ENCODE data around the gene STARD5. TPM values are rescaled to one million over a fixed set of nuclear protein-coding genes. Genes with fewer than 3 reads are reported as not detected.

The STARD5 gene
- total and polyA plus RNA-seq, 2 donors (not counting 1 experiment from before 2014, with no cell fraction given), result 15.7 to 19.9 TPM

DNA sequence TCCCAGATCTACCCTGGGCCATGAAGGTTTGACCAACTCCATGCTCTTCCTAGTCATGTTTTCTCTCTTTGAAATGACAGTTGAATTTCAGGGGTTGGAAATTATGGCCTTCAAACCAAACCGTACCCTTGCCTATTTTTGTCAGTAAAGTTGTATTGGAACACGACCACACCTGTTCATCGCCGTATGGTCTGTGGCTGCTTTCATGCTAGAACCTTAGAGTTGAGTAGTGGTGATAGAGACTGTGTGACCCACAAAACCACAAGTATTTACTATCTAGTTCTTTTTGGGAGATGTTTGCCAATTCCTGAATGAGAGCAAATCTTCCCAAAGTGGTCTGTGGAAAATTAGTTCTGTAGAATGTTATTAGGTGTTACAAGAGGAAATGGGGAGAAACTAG lies 24.0 kb upstream of the STARD5 start:
- no peaks in the 10 kb centered on the region for H3K79me2 ChIP-seq (ENCODE audit: control insufficient read depth, insufficient read depth, low read length)
- no peaks in the 10 kb centered on the region for H3K36me3 ChIP-seq (replicated peaks in 1 of 2; ENCODE audit: control extremely low read depth in 1 of 2, control insufficient read depth in 1 of 2, extremely low read depth in 1 of 2, insufficient read depth in 2 of 2, low read length in 1 of 2)
- H3K4me1 ChIP-seq (ENCODE audit: control insufficient read depth in 2 of 2, insufficient read depth in 2 of 2, low read length in 2 of 2), result no peaks in the 10 kb centered on the region
- H4K20me1 ChIP-seq (ENCODE audit: control insufficient read depth, insufficient read depth, low read length, poor library complexity, severe bottlenecking), result no peaks in the 10 kb centered on the region
- H2AFZ ChIP-seq (ENCODE audit: insufficient read depth, low read depth, low read length, poor library complexity, severe bottlenecking), result no peak overlapping the region
- TF ChIP-seq, protein P1, sequence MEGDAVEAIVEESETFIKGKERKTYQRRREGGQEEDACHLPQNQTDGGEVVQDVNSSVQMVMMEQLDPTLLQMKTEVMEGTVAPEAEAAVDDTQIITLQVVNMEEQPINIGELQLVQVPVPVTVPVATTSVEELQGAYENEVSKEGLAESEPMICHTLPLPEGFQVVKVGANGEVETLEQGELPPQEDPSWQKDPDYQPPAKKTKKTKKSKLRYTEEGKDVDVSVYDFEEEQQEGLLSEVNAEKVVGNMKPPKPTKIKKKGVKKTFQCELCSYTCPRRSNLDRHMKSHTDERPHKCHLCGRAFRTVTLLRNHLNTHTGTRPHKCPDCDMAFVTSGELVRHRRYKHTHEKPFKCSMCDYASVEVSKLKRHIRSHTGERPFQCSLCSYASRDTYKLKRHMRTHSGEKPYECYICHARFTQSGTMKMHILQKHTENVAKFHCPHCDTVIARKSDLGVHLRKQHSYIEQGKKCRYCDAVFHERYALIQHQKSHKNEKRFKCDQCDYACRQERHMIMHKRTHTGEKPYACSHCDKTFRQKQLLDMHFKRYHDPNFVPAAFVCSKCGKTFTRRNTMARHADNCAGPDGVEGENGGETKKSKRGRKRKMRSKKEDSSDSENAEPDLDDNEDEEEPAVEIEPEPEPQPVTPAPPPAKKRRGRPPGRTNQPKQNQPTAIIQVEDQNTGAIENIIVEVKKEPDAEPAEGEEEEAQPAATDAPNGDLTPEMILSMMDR (IDR thresholded peaks at IDR 0.05), result no peak
- no peak for TF ChIP-seq EZH2 (IDR thresholded peaks at IDR 0.05; ENCODE audit: borderline replicate concordance, insufficient read depth, low read depth, low read length, poor library complexity, severe bottlenecking)
- H3K27ac Mint-ChIP-seq, result no peak overlapping the region
- H3K27me3 ChIP-seq (replicated peaks in 1 of 4; ENCODE audit: control extremely low read depth in 1 of 4, control insufficient read depth in 3 of 4, insufficient read depth in 4 of 4, low read length in 3 of 4), result no peaks in the 10 kb centered on the region
- H3K9ac ChIP-seq (ENCODE audit: low read length), result no peak overlapping the region
- no peak for DNase-seq
- no CpG with 5 or more reads among the region's 4 CpGs for WGBS (ENCODE audit: insufficient coverage)
- H3K4me2 ChIP-seq (replicated peaks; ENCODE audit: low read depth, low read length, poor library complexity, severe bottlenecking), result no peak overlapping the region
- no peak overlapping the region for H3K4me3 Mint-ChIP-seq
- no peaks in the 10 kb centered on the region for H3K9me3 Mint-ChIP-seq (ENCODE audit: insufficient read depth)
- H3K4me1 Mint-ChIP-seq, result no peaks in the 10 kb centered on the region
- no peak overlapping the region for H3K27ac ChIP-seq (ENCODE audit: low read length in 2 of 2)
- H3K4me3 ChIP-seq (ENCODE audit: control extremely low read depth in 1 of 5, extremely low read depth in 1 of 5, insufficient read depth in 1 of 5, low read depth in 2 of 5, low read length in 4 of 5), result no peak overlapping the region
- no peaks in the 10 kb centered on the region for H3K9me3 ChIP-seq (ENCODE audit: control extremely low read depth in 1 of 3, control insufficient read depth in 2 of 3, insufficient read depth in 1 of 3, low read length in 2 of 3)
- no peak for ATAC-seq (ENCODE audit: low read depth)
- H3K27me3 Mint-ChIP-seq, result peaks cover 10% of the 10 kb centered on the region
- CTCF ChIA-PET, result no interaction called here
- POLR2A ChIA-PET, result no interaction called here
- intact Hi-C loops (cut with micrococcal nuclease), result no loop called here

DNA sequence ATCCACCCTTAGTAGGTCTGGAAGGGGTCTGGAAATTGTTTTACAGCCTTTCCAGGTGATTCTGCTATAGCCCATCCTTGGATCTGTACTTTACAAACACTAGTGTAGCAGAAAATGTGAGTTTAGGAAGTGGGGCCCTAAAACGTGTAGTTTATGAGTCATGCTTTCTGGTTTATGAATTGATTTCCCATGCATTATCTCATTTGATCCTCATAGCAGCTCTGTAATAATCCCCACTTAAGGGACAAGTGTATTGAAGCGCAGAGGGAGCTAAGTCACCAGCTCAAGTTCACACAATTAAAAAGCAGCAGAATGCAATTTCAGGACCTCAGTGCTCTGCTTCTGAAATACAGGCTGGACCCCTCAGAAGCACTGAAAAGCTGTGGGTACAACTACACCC lies 22.7 kb upstream of the STARD5 start:
- 100% methylated on average over 1 of the region's 2 CpGs for WGBS (ENCODE audit: insufficient coverage)
- H3K79me2 ChIP-seq (ENCODE audit: control insufficient read depth, insufficient read depth, low read length), result no peaks in the 10 kb centered on the region
- H3K4me1 ChIP-seq (ENCODE audit: control insufficient read depth in 2 of 2, insufficient read depth in 2 of 2, low read length in 2 of 2), result no peaks in the 10 kb centered on the region
- ChIA-PET CTCF (no interaction called here), POLR2A (no interaction called here)
- H3K36me3 ChIP-seq (replicated peaks in 1 of 2; ENCODE audit: control extremely low read depth in 1 of 2, control insufficient read depth in 1 of 2, extremely low read depth in 1 of 2, insufficient read depth in 2 of 2, low read length in 1 of 2), result no peaks in the 10 kb centered on the region
- no peak overlapping the region for H2AFZ ChIP-seq (ENCODE audit: insufficient read depth, low read depth, low read length, poor library complexity, severe bottlenecking)
- no peaks in the 10 kb centered on the region for H3K9me3 ChIP-seq (ENCODE audit: control extremely low read depth in 1 of 3, control insufficient read depth in 2 of 3, insufficient read depth in 1 of 3, low read length in 2 of 3)
- DNase-seq, result no peak
- TF ChIP-seq, protein P1 (IDR thresholded peaks at IDR 0.05), result no peak
- TF ChIP-seq EZH2 (IDR thresholded peaks at IDR 0.05; ENCODE audit: borderline replicate concordance, insufficient read depth, low read depth, low read length, poor library complexity, severe bottlenecking), result no peak
- H3K4me2 ChIP-seq (replicated peaks; ENCODE audit: low read depth, low read length, poor library complexity, severe bottlenecking), result no peak overlapping the region
- ATAC-seq (ENCODE audit: low read depth), result no peak
- no peak overlapping the region for H3K9ac ChIP-seq (ENCODE audit: low read length)
- no peaks in the 10 kb centered on the region for H3K4me1 Mint-ChIP-seq
- no peaks in the 10 kb centered on the region for H4K20me1 ChIP-seq (ENCODE audit: control insufficient read depth, insufficient read depth, low read length, poor library complexity, severe bottlenecking)
- H3K27me3 ChIP-seq (replicated peaks in 1 of 4; ENCODE audit: control extremely low read depth in 1 of 4, control insufficient read depth in 3 of 4, insufficient read depth in 4 of 4, low read length in 3 of 4), result no peaks in the 10 kb centered on the region
- peaks cover 10% of the 10 kb centered on the region for H3K27me3 Mint-ChIP-seq
- H3K27ac ChIP-seq (ENCODE audit: low read length in 2 of 2), result no peak overlapping the region
- H3K9me3 Mint-ChIP-seq (ENCODE audit: insufficient read depth), result no peaks in the 10 kb centered on the region
- no peak overlapping the region for H3K4me3 ChIP-seq (ENCODE audit: control extremely low read depth in 1 of 5, extremely low read depth in 1 of 5, insufficient read depth in 1 of 5, low read depth in 2 of 5, low read length in 4 of 5)
- intact Hi-C loops (cut with micrococcal nuclease), result no loop called here
- no peak overlapping the region for H3K27ac Mint-ChIP-seq
- H3K4me3 Mint-ChIP-seq, result no peak overlapping the region

Measured in B cell (primary cell).